ENCODE results near the gene DAB1. TPM values are rescaled to one million over a fixed set of nuclear protein-coding genes. Genes with fewer than 3 reads are reported as not detected.

Gene DAB1
- total and polyA plus RNA-seq, 12 donors: 0.04 to 2.1 (median 0.59) TPM; not detected in 2

DNA sequence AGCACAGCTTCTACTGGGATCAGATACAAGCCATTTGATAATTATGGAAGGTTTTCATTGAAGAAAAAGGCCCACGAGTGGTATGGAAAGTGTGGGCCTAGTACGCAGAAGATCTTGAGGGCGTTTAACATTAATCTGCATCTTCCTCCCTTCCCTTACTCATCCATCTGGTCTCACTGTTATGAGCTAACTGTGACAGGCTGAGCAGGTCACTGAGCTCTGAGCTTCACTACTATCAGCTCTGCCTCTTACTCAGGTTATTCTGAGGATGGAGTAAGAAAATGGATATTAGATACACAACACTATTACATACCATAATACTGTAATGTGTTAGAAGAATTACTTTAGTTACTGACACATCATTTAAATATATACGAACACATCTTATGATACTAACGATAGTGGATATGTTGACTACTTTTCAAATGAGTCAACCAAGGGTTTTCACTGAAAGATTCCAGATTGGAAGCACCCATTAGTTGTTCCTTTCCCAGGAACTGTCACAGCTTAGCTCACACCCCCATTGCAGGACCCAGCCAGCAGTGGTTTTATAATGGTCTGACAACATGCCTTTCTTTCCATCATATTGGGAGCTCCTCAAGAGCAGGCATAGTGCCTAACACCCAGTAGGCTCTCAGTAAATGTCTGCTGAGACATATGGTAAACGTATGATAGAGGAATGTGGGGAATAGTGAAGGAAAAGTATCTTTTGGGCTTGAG is 360.3 kb downstream of the DAB1 start:
- intact Hi-C loops (cut with DNase I): no loop called here
- DNase-seq: no peak
- no peaks in the 10 kb centered on the region for H3K4me1 ChIP-seq (replicated peaks in 1 of 2)

GRCh38 chr1:57061369-57061768 is 362.5 kb downstream of the DAB1 start:
- DNase-seq: peak in 1 of 7 donors; percentile 68
- no peak for TF ChIP-seq CTCF (IDR thresholded peaks at IDR 0.05)
- no peak for TF ChIP-seq POLR2A (IDR thresholded peaks at IDR 0.05)
- H3K9me3 ChIP-seq (replicated peaks in 1 of 3): no peaks in the 10 kb centered on the region
- no peaks in the 10 kb centered on the region for H3K36me3 ChIP-seq (replicated peaks in 1 of 2)
- intact Hi-C loops (cut with DNase I): no loop called here
- no peak overlapping the region for H3K27ac ChIP-seq
- no peaks in the 10 kb centered on the region for H3K4me1 ChIP-seq (replicated peaks in 1 of 2)
- H3K4me3 ChIP-seq: no peak overlapping the region
- 52 to 82% (median 69%) methylated on average over 1 of the region's 1 CpG for WGBS, 4 donors
- H3K27me3 ChIP-seq: no peaks in the 10 kb centered on the region

More for the DNA sequence above, 360.3 kb downstream of the DAB1 start:
- Histone ChIP-seq H3K27me3 (no peaks in the 10 kb centered on the region), H3K27ac (no peak overlapping the region), H3K36me3 (replicated peaks in 1 of 2) (no peaks in the 10 kb centered on the region), H3K4me3 (no peak overlapping the region), H3K9me3 (replicated peaks in 1 of 3) (no peaks in the 10 kb centered on the region)
- 83 to 93% (median 87%) methylated on average over 6 of the region's 6 CpGs for WGBS, 4 donors
- TF ChIP-seq POLR2A (IDR thresholded peaks at IDR 0.05) (no peak), CTCF (IDR thresholded peaks at IDR 0.05) (no peak)

- Histone ChIP-seq H3K9me3 (replicated peaks in 1 of 3) (no peaks in the 10 kb centered on the region), H3K27ac (no peak overlapping the region), H3K4me3 (no peak overlapping the region), H3K36me3 (replicated peaks in 1 of 2) (no peaks in the 10 kb centered on the region), H3K4me1 (replicated peaks in 1 of 2) (no peaks in the 10 kb centered on the region), H3K27me3 (no peaks in the 10 kb centered on the region)
- no peak for DNase-seq
- WGBS, 4 donors: 81 to 90% (median 83%) methylated on average over 3 of the region's 3 CpGs
- no peak for TF ChIP-seq POLR2A (IDR thresholded peaks at IDR 0.05)
- no peak for TF ChIP-seq CTCF (IDR thresholded peaks at IDR 0.05)
- intact Hi-C loops (cut with DNase I): no loop called here
These were observed 363.4 kb downstream of the DAB1 start for GRCh38 chr1:57060451-57060850.

- WGBS, 4 donors: 73 to 87% (median 79%) methylated on average over 6 of the region's 6 CpGs
- Histone ChIP-seq H3K4me1 (replicated peaks in 1 of 2) (no peaks in the 10 kb centered on the region), H3K4me3 (no peak overlapping the region), H3K9me3 (replicated peaks in 1 of 3) (no peaks in the 10 kb centered on the region), H3K27me3 (no peaks in the 10 kb centered on the region), H3K27ac (no peak overlapping the region), H3K36me3 (replicated peaks in 1 of 2) (no peaks in the 10 kb centered on the region)
- no peak for DNase-seq
- TF ChIP-seq POLR2A (IDR thresholded peaks at IDR 0.05): no peak
- TF ChIP-seq CTCF (IDR thresholded peaks at IDR 0.05): no peak
- intact Hi-C loops (cut with DNase I): no loop called here
These were observed 365.0 kb downstream of the DAB1 start for GRCh38 chr1:57058652-57059501.
